NOMO-1 treated with DMSO at 0.1 percent for 48 hours (cell line): ENCODE data around the gene CCDC28A.

ENCODE experiments used
- DNase-seq: peaks from one replicate; lab custom pipeline; 2025; ENCODE audit not compliant: unreplicated experiment; lab: John Stamatoyannopoulos, UW

Gene CCDC28A

DNA sequence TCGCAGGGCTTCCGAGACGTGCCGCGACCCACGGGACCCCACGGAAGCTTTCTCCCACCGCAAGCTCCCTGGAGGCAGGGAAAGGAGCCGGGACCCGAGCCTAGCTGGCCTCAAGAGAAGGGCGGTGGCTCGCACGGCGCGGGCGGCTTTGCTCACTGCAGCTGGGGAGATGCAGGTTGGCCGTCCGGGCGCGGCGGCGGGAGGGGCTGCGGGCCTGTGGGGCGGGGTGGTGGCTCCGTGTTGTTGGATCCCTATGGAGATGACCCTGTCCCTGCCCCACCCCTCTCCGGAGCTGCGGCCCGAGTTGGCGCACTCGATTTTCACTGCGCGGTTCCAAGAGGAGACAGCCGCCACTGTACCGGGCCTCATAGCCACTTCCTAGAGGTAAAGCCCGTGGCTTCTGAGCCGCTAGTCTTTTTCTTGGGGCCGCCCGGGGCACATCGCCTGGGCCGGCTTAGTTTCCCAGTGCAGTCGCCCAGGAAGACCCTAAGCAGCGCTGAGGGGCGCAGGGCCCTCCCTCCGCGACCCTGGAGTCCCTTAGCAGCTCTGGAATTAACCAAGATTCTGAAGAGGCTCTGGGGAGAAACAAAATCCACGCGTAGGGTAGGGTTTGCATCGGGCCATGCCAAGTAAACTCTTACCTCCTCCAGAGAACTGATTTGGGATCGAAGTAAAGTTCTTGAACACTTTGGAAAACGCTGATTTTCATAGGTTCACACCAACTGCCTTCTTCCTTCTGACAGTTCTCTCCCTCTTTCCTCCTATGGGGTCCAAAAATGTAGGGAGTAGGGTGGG is 22.4 kb downstream of the CCDC28A start, which contains the start of gene ECT2L:
Gene ECT2L, plus strand, starts transcription at position 279 of the 795 bp plus-strand sequence. CDS start 17,188 bp downstream, outside the sequence.
- DNase-seq, result no peak

DNA sequence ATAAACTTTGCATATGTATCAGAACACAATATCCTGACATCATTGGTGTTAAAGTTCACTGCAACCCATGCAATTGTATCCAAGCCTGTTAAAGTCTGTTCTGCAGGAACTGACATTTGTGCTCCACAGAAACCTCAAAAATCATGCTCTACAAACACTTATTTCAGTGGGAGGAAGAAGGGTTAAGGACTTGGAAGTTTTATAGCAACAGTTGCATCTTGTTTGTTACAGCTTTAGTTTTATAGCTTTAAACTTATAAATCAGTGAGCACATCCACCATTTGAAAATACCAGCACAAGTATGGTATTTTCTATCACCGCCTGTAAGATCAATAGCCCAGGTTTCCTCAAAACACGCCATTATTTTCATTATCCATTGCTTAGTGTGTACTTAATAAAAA is 23.2 kb downstream of the CCDC28A start:
- DNase-seq, result no peak

DNA sequence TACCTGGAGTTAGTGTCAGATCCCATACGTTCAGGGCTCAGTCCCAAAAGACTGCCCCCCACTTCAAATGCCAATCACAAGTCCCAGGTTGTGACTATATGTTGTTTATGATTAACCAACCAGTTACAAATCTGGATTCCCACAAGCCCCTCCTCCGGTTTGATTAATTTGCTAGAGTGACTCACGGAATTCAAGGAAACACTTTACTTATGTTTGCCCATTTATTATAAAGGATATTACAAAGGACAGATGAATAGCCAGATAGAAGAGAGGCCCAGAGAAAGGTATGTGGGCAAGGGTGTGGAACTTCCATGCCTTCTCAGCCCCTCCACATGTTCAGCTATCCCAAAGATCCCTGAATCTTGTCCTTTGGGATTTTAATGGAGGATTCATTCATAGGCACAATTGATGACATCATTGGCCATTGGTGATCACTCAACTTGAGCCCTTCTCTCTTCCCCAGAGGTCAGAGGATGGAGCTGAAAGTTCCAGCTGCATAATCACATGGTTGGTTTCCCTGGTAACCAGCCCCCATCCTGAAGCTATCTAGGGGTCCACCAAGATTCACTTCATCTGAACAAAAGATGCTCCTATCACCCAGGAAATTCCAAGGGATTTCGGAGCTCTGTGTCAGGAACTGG is 24.4 kb downstream of the CCDC28A start:
- no peak for DNase-seq

DNA sequence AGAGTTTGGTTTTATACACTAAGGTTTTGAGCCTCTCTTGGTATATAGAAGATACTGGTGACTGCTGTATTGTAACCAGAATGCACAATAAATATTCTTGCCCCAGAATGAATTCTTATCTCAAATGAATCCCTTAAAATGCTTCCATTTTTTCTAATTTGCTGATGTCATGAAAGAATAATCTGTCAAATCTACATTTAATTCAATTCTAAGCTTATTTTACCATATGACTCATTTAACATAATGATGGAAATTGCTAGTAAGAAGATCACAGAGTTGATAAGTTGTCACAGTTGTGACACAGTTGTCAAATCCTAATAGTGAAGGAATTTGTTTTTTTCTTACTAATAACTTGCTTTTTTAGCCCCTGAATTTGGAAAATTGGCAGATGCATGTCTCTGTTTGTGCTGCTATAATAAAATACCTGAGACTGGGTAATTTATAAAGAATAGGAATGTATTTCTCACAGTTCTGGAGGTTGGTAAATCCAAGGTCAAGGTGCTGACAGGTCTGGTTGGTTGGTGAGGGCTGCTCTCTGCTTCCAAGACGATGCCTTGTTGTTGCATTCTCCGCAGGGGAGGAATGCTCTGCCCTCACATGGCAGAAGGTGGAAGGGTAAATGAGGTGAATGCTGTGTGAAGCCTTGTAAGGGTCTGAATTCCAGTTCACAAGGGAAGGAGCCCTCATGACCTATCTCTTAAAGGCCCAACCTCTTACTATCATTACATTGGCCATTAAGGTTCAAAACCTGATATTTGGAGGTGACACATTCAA is 27.0 kb downstream of the CCDC28A start:
- no peak for DNase-seq

DNA sequence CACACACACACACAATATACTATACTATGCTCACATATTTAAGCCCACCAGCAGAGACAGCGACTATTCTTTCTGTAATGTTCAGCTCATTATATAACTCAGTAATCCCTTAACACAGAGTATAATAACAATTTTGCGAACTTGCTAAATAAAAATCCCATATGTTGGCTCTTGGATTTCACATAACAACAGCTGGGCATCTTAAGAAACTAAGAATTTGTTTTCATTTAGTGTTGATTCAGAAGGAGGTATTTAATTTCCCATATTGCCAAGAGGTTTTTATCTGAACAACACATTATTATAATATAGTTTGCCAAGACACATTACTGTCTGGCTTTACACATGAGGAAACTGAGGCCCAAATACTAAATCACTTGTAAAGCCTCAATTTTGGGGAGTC is 29.8 kb downstream of the CCDC28A start:
- DNase-seq, result no peak

DNA sequence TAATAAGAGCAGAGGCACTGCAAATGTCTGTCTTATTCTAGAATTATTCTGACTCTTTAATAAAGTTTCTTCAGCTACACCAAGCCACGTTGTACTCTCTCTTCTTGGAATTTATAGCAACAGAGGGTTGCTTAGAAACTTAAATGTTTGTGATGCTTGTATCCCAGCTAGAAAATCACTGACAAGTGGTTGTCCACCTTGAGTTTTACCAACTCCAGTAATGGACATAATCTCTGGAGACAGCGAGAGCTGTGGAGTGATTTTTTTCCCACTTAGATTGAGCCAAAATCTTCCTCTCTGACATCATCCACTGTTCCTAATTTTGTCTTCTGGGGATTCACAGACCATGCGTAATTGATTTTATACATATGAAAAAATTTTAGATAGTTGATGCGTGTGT is 30.3 kb downstream of the CCDC28A start:
- DNase-seq, result no peak

DNA sequence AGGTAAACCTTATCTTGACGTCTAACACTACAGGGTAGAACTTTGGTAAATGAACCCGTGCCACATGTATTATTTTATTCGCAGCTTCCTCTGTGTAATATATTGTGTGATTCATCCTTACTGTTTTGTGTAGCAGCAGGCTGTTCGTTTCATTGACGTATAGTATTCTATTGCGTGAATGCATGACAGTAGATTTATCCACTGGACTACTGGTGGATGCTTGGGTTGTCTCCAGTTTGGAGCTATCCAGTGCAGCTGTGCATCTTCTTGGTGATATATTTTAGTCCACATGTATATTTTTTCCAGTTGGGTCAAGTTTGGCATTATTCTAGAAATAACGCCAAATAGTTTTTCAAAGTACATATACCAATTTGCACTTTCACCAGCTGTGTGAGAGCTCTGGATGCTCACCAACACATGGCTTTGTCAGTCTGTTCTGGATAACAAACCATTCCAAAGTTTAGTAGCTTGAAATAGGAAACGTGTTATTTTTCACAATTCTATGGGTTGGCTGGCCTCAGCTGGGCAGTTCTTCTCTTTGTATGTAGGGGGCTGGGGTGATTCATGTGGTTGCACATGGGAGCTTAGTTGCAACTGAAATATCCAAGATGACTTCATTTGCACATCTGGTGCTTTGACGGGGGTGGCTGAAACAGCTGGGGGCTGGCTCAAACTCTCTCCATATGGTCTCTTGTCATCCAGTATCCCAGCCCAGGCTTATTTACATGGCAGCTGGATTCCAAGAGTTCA is 31.6 kb downstream of the CCDC28A start:
- no peak for DNase-seq

DNA sequence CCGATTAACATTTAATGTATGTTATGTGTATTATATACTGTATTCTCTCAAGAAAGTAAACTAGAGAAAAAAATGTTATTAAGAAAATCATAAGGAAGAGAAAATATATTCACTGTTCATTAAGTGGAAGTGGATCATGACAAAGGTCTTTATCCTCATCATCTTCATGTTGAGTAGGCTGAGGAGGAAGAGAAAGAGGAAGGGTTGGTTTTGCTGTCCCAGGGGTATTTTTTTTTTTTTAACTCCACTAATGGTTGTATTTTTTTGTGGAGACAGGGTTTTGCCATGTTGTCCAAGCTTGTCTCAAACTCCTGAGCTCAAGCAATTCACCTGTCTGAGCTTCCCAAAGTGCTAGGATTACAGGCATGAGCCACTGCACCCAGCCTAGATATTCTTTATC is 33.3 kb downstream of the CCDC28A start:
- DNase-seq, result peak; percentile 45

DNA sequence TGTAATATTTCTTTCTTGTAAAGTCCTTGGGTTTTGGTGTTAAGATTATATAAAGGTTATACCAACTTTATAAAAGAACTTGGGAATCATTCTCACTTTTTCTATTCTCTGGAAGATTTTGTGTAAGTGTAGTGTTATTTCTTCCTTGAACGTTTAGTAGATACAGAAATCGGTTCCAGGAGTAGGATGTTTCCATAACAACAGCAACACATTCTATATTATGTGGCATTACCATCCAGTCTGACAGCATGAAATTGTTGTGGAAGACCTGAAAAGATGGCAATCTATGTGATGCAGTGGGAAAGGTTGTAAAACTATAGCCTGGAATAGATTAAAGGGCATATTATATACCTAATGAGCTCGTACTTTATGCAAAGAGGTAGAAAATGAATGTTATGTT is 36.1 kb downstream of the CCDC28A start:
- DNase-seq, result no peak

DNA sequence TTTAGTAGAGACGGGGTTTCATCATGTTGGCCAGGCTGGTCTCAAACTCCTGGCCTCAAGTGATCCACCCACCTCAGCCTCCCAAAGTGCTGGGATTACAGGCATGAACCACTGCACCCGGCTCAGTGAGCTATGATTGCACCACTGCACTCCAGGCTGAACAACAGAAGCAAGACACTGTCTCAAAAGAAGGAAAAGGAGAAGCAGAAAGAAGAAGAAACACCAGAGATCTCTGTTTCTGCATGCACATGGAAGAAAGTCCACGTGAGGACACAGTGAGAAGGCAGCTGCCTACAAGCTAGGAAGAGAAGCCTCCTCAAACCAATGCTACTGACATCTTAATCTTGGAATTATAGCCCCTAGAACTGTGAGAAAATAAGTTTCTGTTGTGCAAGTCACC is 38.3 kb downstream of the CCDC28A start:
- peak; percentile 70 for DNase-seq

DNA sequence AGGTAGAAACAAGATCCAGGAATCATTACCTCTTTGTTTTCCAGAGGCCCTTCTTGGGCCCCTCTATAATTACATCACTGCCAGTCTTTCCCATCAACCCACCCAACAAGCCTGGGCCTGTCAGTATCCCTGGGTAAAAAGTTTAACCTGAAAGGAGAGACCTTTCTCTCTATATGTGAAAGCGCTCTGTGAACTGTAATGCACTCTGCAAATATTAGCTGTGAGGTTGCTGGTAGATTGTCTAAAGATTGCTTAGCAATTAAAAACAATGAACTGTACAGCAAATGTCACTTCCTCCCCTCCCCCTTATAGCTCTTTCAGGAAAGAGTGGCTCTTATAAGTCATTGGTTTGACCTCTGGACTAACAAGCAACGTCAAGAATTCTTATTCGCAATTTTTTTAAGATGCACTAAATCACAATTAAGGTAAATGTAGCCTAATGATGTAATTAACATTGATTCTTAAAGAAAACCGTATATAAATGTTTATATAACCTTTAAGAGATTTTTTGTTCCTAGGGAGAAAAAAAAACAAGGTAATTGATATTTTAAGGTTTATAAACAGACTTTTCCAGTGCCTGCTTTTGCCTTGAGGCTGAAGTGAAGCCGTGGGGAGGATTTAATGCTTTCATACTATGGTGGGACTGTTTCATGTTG is 40.7 kb downstream of the CCDC28A start:
- DNase-seq, result no peak

DNA sequence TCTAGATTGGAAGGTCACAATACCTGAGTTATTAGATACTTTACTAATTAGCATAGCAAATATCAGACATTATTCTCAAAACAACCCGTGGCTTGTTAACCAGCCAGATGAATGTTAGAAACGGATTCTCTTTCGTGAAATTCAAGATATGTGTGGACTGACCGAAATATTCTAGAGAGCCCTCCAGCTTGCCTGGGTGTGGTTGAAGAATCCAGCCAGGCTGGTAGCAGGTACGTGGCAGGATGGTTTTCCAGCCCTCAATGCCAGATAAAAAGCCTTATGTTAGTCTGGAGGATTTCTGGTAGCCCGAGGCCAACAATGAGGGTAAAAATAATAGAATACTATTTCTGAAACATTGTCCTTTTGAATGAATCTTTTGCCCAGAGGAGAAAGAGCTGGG is 41.7 kb downstream of the CCDC28A start:
- no peak for DNase-seq

DNA sequence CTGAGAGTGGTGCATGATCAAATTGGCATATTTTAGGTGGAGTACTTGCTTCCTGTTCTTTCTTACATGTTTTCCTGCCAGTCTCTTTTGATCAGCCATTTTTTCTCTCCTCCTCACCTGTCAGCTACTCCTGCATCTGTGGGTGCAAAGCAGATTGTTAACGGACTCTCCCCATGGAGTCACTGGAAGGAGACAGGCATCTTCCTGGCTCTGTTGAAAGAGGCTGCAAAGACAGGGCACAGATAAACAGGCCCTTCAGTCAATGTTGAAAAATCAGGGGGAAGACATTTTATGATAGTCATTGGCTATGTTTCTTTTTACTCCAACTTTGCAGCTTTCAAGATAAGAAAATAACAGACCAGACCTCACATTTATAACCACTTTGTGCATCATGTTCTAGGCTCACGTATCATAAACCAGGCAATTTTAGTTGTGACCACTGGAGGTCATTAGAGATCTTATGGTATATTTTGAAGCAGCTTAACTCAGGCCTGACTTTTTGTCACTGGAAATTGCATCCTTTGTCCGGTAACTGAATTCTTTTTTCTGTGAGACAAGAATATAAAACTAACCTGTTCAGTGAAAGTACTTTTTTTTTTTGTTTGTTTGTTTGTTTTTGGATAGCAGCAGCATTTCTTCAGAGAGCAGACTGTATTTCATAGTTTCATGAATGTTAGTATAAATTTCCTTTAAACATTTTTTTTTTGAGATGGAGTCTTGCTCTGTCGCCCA is 42.4 kb downstream of the CCDC28A start:
- DNase-seq, result peak; percentile 58

DNA sequence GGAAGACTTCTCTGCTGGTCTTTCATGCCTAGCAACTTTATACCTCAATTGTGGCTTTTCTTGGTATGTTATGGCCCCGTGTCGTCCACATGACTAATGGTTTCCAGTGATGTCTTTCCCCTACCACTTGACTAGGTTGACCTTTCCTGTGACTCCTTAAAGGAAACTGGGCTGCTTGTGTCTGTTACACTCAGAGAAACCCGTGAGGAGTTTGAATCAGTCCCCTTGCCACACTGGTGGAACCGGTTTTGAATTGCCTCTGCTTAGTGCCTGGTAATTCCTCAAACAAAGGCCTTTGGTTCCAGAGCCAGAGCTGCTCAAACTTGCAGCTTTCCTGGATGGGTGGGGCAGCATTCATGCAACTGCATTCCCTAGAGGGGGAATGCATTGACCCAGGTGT is 44.2 kb downstream of the CCDC28A start:
- DNase-seq, result no peak

DNA sequence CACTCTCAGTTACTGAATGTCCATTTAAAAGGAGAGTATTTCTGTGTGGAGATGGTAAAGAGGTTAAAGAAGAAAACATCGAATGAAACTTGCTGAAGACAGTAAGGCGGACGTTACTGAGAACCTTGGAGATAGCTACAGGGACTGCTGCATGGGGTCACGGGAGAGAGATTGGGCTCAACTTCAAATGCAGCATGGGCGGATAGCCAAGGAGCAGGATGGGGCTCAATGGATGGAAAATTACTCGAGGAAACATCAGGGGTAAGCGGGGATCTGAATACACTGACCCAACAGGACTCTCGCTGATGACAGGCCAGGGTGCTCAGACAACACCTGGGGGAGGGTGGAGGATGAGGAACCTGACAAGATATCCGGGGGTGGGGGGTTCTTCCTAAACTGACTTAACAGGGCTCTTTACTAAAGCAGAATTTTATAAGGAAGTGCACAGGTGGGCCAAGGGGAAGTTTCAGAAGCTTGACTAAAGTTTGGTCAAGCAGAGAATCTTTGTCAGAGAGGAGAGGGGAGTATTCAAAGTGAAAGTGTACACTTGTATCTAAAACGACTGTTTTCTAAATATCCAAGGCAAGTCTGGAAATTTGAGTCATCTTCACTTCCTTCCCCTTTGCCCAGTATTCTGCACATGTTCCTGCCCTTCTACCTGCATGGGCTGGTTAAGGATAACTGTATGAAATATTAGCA is 45.1 kb downstream of the CCDC28A start:
- peak; percentile 29 for DNase-seq

DNA sequence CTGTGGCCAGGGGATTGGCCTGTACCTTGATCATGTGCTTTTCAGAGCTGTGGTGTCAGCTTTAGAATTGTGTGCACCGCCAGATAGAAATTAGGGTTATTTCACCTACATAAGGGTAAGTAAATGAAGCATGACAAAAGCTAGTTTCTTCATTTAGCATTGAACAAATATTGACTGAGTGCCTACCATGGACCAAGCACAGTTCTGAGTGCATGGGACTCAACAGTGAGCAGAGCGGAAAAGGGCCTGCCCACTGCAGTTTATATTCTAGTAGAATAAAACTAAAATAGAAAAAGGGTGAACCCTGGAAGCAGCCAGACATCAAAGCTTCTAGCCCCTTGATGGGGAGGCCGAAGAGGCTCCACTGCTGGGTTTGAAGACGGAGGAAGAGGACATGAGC is 48.0 kb downstream of the CCDC28A start:
- DNase-seq, result no peak

DNA sequence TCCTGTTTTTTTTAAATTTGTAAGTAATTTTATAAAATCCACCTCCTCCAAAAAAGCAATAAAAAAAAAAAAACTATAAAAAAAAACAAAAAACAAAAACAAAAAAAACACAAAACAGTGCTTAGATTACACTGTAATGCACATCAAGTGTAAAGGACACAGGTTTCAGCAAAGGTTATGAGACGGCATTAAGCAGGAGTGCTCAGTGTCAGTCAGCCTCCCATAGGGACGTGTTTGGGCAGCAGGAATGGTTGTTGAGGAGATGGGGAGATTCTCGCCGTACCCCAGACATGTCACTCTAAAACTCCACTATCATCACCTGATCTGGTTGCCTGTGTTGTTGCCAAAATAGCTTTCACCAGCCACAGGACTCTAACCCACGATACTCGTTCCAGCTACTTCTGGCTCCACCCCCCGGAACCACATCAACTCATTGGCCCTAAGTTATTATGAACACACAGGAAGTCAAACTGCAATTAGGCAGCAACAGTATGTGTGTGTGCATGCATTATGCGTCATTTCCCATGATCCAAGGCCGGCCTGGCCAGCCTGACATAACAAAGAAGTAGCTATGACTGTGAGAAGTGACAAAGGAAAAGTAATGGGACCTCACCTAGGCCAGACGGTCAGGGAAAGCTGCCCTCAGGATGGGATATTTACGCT is 51.0 kb downstream of the CCDC28A start:
- DNase-seq, result no peak

DNA sequence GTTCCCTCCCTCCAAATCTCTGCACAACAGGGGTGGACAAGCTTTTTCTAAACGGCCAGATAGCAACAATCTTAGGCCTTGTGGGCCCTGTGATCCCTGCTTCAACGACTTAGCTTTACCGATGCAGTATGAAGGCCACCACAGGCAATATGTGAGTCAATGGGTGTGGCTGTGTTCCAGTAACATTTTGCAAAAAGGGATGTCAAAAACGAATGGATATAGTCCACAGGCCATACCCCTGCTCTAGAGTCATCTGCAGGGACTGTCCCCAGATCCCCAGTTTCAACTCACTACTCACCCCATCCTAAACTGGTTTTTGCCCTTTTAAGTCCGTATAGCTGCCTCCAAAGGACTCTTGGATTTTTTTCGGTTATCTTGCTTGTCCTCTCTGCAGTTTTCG is 56.7 kb downstream of the CCDC28A start:
- DNase-seq, result no peak

DNA sequence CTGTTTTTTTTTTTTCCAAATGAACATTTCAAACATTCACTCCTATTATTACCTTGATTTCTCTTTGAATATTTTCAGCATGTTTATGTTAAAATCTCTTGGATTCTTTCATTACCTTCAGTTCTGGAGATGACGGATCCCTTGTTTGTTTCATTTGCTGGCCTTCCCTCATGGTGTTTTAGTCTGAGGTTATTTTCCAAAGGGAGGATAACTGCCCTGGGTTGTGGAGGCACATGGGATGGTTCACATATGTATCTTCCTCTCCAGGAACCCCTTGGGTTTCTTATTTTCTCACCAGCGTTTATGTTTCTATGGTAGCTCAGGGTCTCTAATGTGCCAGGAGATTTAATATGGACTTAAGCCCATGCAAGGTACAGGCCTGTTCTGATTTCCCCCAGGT is 58.6 kb downstream of the CCDC28A start:
- DNase-seq, result no peak
